Activated CD8-positive, alpha-beta memory T cell treated with anti-CD3 and anti-CD28 coated beads, Interleukin-2, amount 50 U/mL, for 1 hour (primary cell): ENCODE measurements around the gene MFSD12.
"Not testable (repeated sequence)": the region's sequence is repeated elsewhere in the genome, so short reads cannot be mapped to it uniquely, and the experiment has no call there.

Experiments
- DNase-seq: peaks from one replicate; pipeline ENCODE4 v3.0.0-alpha.2; 2020; ENCODE audit errors: extremely low read depth

Gene MFSD12

DNA sequence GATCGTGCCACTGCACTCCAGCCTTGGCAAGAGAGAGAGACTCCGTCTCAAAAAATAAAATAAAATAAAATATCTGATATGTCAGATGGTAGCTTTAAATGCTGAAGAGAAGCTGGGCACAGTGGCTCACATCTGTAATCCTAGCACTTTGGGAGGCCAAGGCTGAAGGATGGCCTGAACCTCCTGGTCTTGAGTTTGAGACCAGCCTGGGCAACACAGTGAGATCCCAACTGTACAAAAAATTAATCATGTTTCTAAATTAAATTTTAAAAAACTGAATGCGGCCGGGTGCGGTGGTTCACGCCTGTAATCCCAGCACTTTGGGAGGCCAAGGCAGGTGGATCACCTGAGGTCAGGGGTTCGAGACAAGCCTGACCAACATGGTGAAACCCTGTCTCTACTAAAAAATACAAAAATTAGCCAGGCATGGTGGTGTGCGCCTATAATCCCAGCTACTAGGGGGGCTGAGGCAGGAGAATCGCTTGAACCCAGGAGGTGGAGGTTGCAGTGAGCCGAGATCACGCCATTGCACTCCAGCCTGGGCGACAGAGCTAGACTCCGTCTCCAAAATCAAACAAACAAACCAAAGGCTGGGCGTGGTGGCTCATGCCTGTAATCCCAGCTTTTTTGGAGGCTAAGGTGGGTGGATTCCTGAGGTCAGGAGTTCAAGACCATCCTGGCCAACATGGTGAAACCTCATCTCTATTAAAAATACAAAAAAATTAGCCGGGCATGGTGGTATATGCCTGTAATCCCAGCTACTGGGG is 26.8 kb upstream of the MFSD12 start:
- DNase-seq, result not testable (repeated sequence)

DNA sequence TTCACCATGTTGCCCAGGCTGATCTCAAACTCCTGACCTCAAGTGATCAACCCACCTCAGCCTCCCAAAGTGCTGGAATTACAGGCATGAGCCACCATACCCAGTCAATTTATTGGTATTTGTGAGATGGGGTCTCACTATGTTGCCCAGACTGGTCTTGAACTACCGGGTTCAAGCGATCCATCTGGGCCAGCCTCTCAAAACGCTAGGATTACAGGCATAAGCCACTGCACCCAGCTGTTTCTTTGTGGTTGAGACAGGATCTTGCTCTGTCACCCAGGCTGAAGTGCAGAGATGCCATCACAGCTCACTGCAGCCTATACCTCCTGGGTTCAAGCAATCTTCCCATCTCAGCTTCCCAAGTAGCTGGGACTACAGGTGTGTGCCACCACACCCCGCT is 24.4 kb upstream of the MFSD12 start:
- not testable (repeated sequence) for DNase-seq

DNA sequence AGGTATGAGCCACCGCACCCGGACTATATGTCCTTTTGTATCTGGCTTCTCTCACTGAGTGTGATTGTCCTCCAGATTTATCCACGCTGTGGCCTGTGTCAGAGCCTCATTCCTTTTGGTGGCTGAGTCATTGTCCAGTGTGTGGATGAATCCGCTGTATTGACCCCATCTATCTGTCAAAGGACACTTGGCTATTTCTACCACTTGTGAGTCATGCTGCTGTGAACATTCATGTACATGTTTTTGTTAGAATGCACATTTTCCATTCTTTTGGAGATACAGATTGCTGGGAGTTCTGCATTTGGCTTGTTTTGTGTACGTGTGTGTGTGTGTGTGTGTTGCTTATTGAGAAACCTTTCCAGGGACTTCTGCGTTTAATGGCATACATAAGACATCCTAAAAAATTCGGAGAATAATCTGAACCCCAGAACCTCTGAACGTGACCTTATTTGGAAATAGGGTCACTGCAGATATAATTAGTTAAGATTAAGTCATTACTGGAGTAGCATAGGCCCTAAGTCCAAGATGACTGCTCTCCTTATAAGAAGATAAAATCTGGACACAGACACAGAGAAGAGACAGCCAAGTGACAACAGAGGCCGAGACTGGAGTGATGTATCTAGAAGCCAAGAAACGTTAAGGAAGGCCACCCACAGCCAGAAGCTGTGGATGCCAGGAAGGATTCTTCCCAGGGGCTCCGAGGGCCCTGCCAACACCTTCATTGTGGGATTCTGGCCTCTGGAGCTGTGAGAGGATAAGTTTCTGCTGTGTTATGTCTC is 23.0 kb upstream of the MFSD12 start:
- no peak for DNase-seq

DNA sequence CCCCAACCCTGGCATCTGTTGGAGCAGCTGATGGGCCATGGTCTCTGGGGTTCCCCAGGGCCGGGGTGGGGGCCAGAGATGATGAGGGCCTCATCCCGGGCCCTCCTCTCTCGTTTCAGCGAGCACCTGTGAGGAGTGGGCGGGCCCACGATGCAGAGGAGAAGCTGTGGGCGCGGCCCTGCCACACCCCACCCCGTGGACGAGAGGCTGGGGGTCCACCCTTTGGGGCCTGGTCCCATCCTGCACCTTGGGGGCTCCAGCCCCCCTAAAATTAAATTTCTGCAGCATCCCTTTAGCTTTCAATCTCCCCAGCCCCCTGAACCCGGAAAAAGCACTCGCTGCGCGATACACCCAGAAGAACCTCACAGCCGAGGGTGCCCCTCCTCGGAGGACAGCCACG is 21.0 kb upstream of the MFSD12 start:
- DNase-seq, result no peak

DNA sequence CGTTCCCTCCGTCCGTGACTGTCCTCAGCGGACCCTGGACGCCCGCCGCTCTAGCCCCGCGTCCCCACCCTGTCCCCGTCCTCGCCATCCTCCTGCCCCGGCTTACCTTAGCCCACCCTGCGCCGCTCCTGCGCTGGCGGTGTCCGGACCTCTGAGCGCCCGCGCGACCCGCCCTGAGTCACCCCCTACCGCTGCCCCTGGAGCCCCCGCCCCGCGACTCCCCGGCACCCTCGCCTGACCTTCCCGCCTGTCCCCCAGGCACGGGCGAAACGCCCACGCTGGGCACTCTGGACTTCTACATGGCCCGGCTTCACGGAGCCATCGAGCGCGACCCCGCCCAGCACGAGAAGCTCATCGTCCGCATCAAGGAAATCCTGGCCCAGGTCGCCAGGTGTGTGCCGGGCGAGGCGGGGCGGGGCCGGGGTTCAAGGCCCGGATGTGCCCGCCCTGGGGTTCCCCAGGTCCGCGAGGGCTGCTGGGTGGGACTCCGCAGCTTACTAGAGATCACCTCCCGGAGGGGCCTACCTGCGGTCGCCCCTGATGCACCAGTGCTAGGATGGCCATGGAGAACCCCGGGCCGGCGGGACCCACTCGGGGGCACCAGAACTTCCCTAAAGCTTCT is 20.4 kb upstream of the MFSD12 start:
- no peak for DNase-seq

DNA sequence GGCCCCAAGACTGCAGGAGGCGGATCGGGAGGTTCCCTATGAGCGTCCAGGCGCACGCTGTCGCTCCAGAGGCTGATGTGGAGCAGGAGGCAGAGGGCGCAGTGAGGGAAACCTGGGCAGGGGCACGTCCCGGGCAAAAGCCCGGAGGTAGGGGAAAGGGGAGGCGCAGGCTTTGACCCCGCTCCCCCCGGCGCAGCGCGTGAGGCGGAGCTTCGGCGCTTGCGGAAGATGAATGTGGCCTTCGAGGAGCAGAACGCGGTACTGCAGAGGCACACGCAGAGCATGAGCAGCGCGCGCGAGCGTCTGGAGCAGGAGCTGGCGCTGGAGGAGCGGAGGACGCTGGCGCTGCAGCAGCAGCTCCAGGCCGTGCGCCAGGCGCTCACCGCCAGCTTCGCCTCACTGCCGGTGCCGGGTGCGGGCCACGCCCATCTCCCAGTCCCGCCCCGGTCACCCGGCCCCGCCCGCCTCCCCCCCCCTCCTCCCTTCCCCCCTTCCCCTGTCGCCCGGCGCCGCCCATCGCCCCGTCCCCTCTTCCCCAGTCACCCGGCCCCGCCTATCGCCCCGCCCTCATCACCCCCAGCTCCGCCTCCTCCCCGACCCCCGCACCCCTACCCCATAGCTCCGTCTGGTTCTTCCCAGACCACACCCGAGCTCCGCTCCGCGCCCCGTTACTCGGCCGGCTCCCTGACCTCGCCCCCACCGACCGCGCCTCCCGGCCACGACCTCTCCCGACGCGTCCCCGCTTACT is 19.5 kb upstream of the MFSD12 start:
- no peak for DNase-seq

DNA sequence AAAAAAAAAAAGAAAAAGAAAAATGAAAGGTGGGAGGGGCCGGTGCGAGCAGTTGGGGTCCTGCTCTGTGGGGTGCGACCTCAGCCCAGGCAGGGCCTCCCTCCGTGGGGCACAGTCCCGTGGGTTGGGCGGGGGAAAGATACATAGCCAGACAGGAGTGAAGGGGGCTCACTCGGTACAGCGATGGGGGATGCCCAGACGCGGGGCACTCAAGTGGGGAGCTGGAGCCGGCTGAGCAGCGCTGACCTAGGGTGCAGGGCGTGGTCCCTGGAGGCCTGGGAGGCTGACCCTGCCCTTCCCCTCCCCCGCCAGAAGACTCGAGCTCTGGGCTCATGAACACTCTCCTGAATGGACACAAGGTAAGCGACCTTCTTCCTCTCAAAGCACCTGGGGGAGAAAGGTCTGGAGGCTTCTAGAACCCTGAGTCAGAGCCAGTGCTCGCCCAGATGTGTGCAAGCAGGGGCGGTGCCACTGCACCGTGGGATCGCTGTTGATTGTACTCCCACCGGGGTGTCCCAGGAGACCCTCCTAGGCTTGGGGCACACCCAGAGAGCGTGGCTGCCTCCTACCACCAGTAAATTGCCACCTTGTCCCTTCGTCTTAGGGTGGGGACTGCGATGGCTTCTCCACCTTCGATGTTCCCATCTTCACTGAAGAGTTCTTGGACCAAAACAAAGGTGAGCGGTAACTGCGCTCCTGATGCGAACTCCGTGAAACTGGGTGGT is 18.7 kb upstream of the MFSD12 start:
- DNase-seq, result no peak

DNA sequence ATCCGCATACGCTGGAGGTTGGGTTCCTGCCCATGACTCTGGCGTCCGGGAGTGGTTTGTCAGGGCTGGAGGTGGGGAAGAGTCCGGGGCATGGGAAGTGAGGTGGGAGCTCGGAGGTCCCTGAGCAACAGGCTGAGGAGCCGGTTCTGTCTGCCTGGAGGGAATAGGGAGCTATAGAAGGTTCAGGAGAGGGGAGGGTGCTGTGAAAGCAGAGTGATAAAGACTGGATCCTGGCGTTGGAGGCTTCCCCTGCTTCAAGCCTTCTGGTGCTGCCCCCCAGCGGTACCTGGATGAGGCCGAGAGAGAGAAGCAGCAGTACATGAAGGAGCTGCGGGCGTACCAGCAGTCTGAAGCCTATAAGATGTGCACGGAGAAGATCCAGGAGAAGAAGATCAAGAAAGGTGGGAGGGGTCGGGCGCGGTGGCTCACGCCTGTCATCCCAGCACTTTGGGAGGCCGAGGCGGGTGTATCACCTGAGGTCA is 17.9 kb upstream of the MFSD12 start:
- DNase-seq, result no peak

DNA sequence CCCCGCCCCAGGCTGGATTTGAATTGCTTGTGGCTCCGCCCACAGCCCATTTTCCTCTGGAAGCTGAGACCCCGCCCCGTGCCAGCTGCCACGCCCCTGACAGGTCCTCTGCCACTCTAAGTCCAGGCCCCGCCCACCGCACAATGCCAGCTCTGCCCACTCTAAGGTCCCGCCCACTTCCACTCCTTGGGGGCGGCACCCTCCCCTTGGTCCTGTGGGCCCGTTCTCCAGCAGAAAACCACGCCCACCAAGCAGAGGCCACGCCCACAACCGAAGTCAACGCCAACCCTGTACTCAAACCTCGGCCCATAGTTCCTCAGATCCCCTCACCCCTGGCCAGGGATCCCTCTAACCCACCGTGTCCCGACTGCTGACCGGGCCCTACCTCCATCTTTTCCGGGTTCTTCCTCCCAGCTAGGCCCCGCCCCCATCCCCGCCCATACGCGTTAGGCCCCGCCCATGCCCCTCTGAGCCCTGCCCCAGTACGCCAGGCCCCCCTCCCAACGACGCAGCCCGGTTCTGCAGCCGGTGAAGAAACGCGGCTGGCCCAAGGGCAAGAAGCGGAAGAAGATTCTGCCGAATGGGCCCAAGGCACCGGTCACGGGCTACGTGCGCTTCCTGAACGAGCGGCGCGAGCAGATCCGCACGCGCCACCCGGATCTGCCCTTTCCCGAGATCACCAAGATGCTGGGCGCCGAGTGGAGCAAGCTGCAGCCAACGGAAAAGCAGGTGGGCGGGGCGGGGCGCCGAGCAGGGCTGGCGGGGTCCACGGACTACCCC is 16.7 kb upstream of the MFSD12 start:
- DNase-seq, result peak; percentile 60

DNA sequence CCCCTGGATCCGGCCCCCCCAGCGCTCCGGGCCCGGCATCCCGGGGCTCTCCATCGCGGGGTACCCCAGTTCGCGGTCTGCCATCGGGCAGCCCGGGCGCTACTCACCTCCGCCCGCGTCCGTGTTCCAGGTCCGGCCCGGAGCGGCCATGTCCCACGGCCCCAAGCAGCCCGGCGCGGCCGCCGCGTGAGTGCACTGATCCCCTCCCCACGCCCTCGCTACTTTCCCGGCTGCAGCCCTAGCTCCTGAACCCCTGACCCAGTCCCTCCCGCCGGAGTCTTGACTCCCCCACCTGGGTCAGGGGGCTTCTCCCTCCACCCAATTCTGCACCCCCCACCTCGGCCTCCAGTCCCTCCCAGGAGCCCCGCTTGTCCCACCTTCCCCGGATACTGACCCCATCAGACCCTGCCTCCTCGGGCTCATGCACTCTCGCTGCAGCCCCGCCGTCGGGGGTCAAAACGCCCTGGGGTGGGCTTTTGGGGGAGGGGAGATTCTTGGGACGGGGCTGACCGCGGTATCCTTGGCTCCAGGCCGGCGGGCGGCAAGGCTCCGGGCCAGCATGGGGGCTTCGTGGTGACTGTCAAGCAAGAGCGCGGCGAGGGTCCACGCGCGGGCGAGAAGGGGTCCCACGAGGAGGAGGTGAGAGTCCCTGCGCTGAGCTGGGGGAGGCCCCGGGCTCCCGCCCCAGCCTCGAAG is 15.9 kb upstream of the MFSD12 start:
- DNase-seq, result no peak

DNA sequence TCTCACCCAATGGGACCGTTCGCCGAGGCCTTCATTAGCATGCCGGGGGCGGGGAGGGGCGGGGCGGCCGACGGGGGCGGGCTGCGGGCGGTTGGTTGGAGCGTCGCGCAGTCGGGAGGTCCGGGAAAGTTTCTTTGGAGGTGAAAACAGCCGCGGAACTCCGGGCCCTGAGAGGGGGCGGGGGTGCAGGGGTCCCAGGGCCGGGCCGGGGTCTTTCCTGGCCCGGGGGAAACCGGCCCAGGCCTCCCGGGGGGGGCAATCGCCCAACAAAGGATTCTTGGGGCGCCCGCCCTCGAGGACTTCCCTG is 15.4 kb upstream of the MFSD12 start, which contains the start of gene HMG20B:
Gene HMG20B, plus strand, starts transcription at position 90 of the 307 bp plus-strand sequence. CDS start 366 bp downstream, outside the sequence.
- DNase-seq, result no peak

DNA sequence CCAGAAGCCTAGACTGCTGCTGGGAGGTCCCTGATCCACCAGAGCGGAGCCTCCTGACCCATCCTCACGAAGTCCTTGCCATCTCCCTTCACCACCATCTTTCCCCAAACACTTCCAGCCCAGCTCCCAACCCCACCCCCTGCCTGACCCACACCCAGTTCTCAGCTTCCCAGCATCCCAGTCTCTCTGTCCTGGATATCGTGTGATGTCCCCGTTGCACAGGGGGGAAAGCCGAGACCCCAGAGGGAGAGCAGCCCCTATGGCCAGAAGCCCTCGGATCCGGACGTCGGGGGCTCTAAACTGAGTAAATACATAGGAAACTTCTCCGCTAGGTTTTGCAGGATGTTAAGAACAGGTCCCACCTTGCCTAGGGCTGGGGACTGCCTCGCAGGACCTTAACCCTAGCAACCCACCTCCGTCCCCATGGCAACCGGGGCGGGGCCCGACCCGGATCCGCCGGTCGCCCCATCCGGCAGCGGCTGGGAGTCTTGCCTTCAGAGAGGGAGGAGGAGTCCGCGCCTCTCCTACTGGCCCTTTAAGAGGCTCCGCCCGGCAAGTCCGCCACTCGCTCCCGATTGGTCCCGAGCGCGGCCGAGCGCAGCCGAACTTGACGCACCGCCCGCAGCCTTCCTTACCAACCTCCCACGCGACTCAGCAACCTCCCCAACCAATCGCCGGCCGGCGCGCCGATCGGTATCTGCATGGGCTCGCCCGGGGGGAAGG is 14.9 kb upstream of the MFSD12 start:
- DNase-seq, result peak; percentile 97

DNA sequence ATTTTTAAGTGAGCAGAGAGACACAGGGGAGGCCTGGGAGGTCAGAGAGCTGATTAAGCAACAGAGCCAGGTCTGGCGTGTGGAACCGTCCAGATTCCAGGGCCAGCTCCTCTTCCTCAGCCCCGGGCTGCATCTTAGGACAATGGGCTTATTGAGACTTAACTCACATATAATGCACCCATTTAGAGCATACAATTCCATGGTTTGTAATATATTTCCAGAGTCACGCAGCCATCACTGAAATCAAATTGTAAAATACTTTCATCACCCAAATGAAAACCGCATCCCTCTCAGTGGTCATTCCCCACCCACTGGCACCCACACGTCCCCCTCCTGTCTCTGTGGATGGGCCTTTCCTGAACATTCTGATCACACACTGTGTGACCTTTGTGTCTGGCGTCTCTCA is 13.2 kb upstream of the MFSD12 start:
- no peak for DNase-seq

DNA sequence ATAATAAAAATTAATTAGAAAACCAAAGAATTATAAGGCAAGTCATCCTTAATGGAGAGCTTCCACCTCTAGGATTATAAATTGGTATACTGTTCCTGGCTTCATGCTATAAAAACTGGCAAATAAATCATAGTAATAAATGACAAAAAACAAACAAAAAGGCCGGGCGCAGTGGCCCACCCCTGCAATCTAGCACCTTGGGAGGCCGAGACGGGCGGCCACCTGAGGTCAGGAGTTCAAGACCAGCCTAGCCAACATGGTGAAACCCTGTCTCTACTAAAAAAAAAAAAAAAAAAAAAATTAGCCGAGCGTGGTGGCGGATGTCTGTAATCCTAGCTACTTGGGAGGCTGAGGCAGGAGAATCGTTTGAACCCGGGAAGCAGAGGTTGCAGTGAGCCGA is 12.7 kb upstream of the MFSD12 start:
- DNase-seq, result not testable (repeated sequence)

DNA sequence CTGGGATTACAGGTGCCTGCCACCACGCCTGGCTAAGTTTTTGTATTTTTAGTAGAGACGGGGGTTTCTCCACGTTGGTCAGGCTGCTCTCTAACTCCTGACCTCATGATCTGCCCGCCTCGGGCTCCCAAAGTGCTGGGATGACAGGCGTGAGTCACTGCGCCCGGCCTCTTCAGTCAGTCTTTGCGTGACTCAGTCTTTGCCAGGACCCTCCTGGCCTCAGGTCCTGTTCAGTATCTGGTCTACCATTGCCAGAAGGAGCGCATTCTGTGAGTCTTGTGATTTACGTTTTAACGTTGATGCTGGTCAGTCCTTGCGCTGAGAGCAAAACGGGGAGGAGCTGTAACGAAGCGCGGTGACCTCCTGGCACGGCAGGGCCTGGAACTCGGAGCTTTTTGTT is 7.8 kb upstream of the MFSD12 start:
- no peak for DNase-seq

DNA sequence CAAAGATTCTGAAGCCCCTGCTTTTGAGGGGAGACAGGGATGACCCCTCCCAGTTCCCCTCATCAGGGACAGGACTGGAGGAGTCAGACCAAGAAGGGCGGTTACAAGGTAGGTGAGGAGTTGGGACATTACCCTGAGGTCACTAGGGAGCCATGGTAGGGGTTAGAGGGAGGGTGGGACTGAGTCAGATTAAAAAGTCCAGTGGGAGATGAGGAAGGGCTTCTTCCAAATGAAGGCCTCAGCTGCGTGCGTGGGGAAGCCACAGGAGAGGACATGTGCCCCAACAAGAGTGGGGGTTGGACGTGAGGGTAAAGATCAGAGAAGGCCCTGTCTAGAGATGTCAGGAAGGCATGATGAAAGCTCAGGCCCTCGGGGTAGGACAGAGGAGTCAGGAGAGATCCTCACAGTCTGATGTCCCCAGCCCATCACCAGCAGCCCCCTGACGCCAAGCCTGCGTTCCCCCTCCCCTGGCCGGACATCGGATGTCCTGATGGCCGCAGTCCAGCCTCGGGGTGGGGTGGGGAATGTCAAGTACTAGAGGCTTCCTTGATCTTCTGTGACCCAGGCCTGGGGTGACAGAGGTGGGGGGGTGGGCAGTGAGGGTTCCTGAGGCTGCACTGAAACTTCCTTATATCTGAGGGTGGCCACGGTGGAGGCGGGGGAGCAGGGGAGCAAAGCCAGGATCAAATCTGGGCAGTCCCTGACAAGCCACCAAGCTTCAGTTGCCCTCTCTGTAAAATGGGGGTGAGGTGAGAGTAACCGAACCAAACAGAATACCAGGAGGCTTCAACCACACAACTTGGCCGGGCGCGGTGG is 6.5 kb upstream of the MFSD12 start:
- no peak for DNase-seq

DNA sequence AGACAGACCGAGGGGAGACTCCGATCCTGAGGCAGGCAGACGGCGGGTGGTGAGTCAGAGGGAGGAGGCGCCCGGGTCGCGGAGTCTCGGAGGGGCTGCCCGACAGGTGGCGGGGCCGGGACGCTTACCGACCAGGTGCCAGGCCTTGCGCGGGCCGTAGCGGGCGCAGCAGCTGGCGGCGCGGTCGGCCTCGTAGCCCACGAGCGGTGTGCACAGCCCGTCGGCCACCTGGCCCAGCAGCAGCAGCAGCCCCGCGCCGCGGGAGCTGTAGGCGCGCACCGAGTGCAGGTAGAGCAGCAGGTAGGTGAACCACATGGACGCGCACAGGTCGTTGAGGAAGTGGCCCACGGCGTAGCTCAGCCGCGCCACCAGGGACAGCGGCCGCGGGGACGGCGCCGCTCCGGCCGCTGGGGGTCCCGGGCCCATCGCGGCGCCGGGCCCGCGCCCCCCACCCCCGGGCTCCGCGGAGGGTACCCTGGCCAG is 367 bp downstream of the MFSD12 start:
- no peak for DNase-seq

DNA sequence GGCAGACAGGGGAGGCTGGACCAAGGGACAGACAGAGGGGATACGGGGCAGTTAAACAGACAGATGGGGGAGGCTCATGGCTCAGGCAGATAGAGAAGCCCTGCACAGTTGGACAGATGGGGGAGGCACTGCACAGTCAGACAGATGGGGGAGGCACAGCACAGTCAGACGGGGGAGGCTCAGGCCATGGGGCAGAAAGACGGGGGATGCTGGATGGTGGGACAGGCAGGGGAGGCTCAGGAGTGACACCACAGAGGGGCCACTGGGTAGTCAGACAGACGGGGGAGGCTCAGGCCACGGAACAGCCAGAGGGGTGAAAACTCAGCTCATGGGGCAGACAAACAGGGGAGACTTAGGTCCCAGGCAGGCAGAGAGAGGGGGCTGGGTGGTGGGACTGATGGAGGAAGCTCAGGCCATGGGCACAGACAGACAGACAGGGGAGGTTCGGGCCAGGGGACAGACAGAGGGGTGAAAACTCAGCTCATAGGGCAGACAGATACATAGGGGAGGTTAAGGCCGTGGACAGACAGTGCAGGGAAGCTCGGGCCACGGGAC is 886 bp downstream of the MFSD12 start:
- DNase-seq, result no peak
